Activated CD8-positive, alpha-beta memory T cell treated with anti-CD3 and anti-CD28 coated beads, Interleukin-2, amount 10 ng/mL, durations not matched to agents 7 days and 5 days (primary cell): ENCODE results near the gene CYP46A1. TPM values are rescaled to one million over a fixed set of nuclear protein-coding genes. Genes with fewer than 3 reads are reported as not detected.

ENCODE experiments used
- ATAC-seq: fragments of 150-1000 bp; cut with Tn5 transposase; one replicate; pipeline ENCODE4 v1.10.0; 2021; ENCODE audit warnings: moderate library complexity
- CTCF ChIA-PET: fragments of 350-600 bp; sonication (Branson Sonifier 250); formaldehyde crosslinking; loops from one replicate; lab custom pipeline; 2021; ENCODE audit warnings: antibody characterized with exemption; lab: Charles Lee
- DNase-seq: peaks from one replicate; pipeline ENCODE4 v3.0.0-alpha.2; 2020
- H3K27ac Mint-ChIP-seq: one replicate; pipeline ENCODE4 v1.8.0; 2021; ENCODE audit warnings: mild to moderate bottlenecking, mixed read lengths
- H3K27me3 Mint-ChIP-seq: one replicate; pipeline ENCODE4 v1.8.0; 2021; ENCODE audit warnings: mixed read lengths
- H3K36me3 Mint-ChIP-seq: one replicate; pipeline ENCODE4 v1.8.0; 2021; ENCODE audit warnings: mild to moderate bottlenecking, mixed read lengths
- H3K4me1 Mint-ChIP-seq: one replicate; pipeline ENCODE4 v1.8.0; 2021; ENCODE audit warnings: mixed read lengths
- H3K4me3 Mint-ChIP-seq: one replicate; pipeline ENCODE4 v1.8.0; 2021; ENCODE audit warnings: mild to moderate bottlenecking, moderate library complexity, mixed read lengths
- H3K9me3 Mint-ChIP-seq: one replicate; pipeline ENCODE4 v1.8.0; 2022; ENCODE audit warnings: low read depth, mixed read lengths
- total RNA-seq, 2 experiments: library from RNA; stranded (reverse); gene quantifications; one replicate each; pipeline ENCODE4 v1.2.3, GENCODE V29; 2021

Gene CYP46A1
- total RNA-seq, 2 experiments from 2014 or later: 0.15 TPM; not detected in 1

DNA sequence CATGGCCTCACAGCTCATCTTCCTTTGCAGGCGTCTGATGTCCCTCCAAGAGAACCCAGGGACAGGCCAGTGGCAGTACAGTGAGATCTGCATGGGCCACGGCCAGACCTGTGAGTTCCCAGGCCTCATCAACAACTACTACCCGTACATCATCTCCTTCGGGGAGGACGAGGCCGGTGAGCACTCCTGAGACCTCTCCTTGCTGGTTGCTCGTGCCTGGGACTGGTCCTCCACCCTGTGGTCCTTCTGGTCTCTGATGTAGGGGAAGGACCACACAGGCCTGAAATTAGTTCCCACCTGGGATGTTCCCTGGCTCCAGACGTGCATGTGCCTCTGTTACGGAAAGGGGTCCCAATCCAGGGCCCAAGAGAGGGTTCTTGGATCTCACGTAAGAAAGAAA is 21.3 kb upstream of the CYP46A1 start:
- Mint-ChIP-seq H3K27ac (no peak overlapping the region), H3K4me1 (no peaks in the 10 kb centered on the region), H3K9me3 (no peaks in the 10 kb centered on the region), H3K27me3 (peaks cover 30% of the 10 kb centered on the region), H3K4me3 (no peak overlapping the region), H3K36me3 (no peaks in the 10 kb centered on the region)
- CTCF ChIA-PET: no interaction called here
- ATAC-seq: no peak
- no peak for DNase-seq

DNA sequence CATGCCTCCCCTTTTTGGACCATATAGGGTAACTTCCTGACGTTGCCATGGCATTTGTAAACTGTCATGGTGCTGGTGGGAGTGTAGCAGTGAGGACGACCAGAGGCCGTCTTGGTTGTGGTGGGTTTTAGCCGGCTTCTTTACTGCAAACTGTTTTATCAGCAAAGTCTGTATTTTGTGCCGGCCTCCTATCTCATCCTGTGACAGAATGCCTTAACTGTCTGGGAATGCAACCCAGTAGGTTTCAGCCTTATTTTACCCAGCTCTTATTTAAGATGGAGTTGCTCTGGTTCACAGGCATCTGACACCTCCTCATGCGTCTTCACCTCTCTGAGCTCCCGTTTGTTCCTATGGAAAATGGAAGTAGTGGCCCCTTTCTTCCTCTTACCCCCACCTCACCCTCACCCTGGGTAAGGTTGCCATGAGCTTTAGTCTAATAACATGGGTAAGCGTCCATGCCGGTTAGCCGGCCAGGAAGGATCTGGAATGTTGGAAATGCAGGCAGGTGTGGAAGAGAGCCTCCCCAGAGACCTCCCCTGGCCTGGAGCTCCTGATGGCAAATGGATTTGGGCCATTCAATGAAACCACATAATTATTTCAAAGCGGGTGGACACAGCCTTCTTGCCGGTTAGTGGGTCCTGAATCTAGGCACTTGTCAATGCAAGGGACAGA is 20.6 kb upstream of the CYP46A1 start:
- no peak overlapping the region for H3K4me3 Mint-ChIP-seq
- ATAC-seq (no peak), DNase-seq (no peak)
- H3K27ac Mint-ChIP-seq: no peak overlapping the region
- H3K4me1 Mint-ChIP-seq: no peaks in the 10 kb centered on the region
- H3K27me3 Mint-ChIP-seq: peaks cover 23% of the 10 kb centered on the region
- H3K9me3 Mint-ChIP-seq: no peaks in the 10 kb centered on the region
- H3K36me3 Mint-ChIP-seq: no peaks in the 10 kb centered on the region
- CTCF ChIA-PET: no interaction called here

DNA sequence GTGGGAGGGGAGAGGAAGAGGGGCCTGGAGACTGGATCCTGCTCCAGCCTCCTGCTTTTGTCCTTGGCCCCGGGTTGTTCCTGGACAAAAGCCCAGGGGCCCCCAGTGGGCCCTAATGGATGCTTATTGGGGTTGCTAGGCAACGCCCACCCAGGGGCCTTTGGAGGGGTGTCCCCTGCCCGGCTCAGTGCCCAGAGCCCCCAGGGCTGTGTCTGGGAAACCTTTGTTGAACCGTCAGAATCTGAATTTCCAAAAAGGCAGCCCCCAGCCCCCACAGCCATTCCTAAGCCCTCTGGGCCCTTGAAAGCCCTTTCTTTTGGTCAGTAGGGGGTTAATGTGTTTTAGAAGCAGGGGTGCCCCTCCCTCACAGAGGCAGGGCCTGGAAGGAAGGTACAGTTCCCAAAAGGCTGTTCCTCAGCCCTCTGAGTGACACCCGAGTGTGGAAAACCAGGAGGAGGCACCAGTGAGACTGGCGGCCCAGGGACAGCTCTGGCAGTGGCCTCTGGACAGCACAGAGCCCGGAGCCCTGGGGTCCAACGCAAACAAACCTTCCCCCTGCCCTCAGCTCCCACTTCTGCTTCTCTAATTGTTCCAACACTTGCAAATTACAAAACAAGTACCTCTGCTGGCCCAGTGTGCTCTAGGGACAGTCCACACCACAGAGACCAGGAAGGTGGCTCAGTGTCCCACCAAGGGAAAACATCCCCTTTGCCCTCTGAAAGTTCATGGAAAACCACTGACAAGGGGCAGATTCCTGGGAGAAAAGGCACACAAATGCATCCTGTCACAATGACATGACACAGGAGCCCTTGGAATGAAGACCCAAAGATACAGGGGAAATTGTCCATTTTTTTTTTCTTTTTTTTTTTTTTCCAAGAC is 19.8 kb upstream of the CYP46A1 start:
- no peaks in the 10 kb centered on the region for H3K4me1 Mint-ChIP-seq
- CTCF ChIA-PET: interaction anchor here (0.6 kb wide), 1 partner anchor 128 kb away, joined by 3 read pairs; no protein-coding TSS in a partner anchor
- DNase-seq (no peak), ATAC-seq (no peak)
- peaks cover 17% of the 10 kb centered on the region for H3K27me3 Mint-ChIP-seq
- H3K27ac Mint-ChIP-seq: no peak overlapping the region
- no peak overlapping the region for H3K4me3 Mint-ChIP-seq
- no peaks in the 10 kb centered on the region for H3K36me3 Mint-ChIP-seq
- no peaks in the 10 kb centered on the region for H3K9me3 Mint-ChIP-seq

DNA sequence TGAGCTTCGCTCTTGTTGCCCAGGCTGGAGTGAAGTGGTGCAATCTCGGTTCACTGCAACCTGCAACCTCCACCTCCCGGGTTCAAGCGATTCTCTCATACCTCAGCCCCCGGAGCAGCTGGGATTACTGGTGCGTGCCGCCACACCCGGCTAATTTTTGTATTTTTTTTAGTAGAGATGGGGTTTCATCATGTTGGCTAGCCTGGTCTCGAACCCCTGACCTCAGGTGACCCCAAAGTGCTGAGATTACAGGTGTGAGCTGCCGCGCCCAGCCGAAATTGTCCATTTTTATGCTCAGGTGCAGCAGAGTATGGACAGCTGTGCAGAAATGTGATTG is 19.2 kb upstream of the CYP46A1 start:
- peaks cover 17% of the 10 kb centered on the region for H3K27me3 Mint-ChIP-seq
- no peak overlapping the region for H3K4me3 Mint-ChIP-seq
- DNase-seq (no peak), ATAC-seq (no peak)
- H3K27ac Mint-ChIP-seq: no peak overlapping the region
- no peaks in the 10 kb centered on the region for H3K36me3 Mint-ChIP-seq
- no peaks in the 10 kb centered on the region for H3K9me3 Mint-ChIP-seq
- CTCF ChIA-PET: interaction anchor here (0.6 kb wide), 1 partner anchor 129 kb away, joined by 3 read pairs; no protein-coding TSS in a partner anchor
- no peaks in the 10 kb centered on the region for H3K4me1 Mint-ChIP-seq

DNA sequence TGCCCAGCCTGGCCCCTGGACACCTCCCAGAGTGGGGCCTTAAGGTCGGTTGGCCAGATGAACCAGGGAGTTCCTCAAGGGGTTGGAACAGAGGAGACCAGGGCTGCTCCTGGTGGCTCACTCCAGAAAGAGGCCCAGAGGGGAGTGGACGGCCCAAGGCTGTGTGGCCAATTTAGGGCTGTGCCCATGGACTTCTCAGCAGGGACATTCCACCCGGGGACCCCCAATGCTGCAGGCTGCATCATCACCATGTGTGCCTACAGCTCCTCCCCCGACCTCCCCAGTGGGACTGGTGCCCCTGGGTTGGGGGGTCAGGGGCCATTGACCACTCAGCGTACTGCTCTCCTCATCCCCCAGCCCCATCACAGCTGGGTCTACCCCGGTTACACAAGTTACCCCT is 17.6 kb upstream of the CYP46A1 start:
- Mint-ChIP-seq H3K4me1 (no peaks in the 10 kb centered on the region), H3K36me3 (no peaks in the 10 kb centered on the region), H3K27ac (no peak overlapping the region), H3K27me3 (peaks cover 5% of the 10 kb centered on the region), H3K9me3 (no peaks in the 10 kb centered on the region), H3K4me3 (no peak overlapping the region)
- DNase-seq: no peak
- CTCF ChIA-PET: interaction anchor here (0.8 to 2.2 kb wide), 4 partner anchors 11 to 38 kb away, joined by 3 to 5 read pairs (median 5); no protein-coding TSS in a partner anchor
- ATAC-seq: no peak

DNA sequence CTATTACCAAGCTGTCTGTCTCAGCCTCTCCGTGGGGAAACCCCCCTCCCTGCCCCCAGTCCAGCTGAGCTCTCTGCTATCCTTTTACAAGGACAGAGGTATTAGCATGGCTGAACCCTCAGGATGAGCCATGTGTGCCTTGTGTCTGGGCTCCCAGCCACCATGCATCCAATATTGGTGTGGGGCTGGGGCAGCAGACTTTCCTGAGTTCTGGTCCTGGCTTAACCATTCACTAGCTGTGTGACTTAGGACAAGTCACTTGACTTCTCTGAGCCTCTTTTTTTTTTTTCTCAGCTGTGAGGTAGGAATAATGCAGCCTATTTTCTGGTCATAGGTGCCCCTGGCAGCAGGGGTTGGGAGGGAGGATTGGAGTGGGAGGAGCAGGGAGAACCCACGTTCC is 17.1 kb upstream of the CYP46A1 start:
- H3K36me3 Mint-ChIP-seq: no peaks in the 10 kb centered on the region
- no peak for DNase-seq
- H3K4me1 Mint-ChIP-seq: no peaks in the 10 kb centered on the region
- CTCF ChIA-PET: interaction anchor here (0.8 to 2.2 kb wide), 4 partner anchors 10 to 38 kb away, joined by 3 to 5 read pairs (median 5); no protein-coding TSS in a partner anchor
- no peak for ATAC-seq
- H3K27me3 Mint-ChIP-seq: peaks cover 3% of the 10 kb centered on the region
- no peak overlapping the region for H3K27ac Mint-ChIP-seq
- H3K9me3 Mint-ChIP-seq: no peaks in the 10 kb centered on the region
- H3K4me3 Mint-ChIP-seq: no peak overlapping the region

DNA sequence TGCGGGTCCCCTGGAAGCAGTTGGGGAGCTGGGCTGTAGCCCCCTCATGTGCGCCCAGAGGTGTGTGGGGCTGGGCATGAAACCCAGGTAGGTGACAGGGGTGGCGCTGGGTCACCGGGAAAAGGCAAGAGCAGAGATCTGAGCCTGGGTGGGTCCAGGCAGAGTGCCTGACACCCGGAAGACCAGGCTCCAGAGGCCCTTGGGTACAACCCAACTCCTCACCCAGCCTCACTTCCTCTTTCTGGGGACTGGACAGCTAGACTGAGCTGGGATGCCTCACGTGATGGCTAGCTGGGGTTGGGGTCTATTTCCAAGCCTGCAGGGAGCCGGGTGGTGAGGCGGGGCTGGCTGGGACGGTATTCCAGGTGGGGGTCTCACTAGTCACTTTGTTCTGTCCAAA is 16.3 kb upstream of the CYP46A1 start:
- Mint-ChIP-seq H3K4me3 (no peak overlapping the region), H3K36me3 (no peaks in the 10 kb centered on the region), H3K27me3 (peaks cover 3% of the 10 kb centered on the region), H3K27ac (no peak overlapping the region), H3K4me1 (peaks cover 5% of the 10 kb centered on the region), H3K9me3 (no peaks in the 10 kb centered on the region)
- CTCF ChIA-PET: interaction anchor here (1.1 to 2.2 kb wide), 2 partner anchors 9 to 15 kb away, joined by 4 to 5 read pairs; no protein-coding TSS in a partner anchor
- no peak for DNase-seq
- ATAC-seq: no peak

DNA sequence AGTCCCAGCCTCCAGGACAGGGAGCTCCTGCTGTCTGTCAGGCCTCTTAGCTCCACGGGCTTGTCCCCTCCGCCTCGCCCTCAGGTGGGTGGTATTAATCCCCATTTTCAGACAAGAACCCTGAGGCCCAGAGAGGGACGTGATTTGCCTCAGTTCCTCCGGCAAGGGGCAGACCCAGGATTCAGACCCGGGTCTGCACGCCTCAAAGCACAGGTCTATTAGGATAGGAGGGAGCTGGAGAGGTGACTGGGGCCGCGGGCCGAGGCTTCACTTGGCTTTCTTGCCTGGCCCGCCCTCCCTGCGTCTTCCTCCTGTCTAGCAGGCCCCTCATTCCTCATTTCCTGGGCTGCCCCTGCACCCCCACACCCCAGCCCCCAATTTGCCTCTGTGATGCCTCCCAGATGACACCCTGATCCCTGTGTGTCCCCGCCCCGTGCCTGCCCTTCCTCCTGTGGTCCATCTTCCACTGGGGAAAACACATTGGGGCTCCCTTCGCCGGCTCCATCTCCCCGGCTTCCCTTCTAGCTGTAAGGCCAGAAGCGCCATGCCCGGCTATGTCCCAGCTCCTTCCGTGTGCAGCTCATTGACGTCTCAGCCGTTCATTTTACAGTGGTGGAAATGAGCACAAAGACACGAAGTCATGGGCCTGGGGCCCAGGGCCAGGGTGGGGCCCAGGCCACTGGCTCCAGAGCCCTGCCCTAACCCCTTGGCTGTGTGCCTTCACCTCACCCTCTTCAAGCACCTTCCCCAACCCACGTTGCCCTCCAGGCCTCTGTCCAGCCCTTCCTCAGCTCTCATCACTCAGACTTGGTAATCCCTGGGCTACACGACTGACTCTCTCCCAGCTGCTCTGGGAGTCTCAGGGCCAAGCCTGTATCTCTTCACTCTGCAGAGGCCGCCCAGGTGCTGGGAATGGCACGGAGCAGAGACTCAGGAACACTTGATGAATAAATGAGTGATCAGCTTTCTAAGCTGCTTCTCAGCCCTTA is 15.5 kb upstream of the CYP46A1 start:
- no peak for ATAC-seq
- Mint-ChIP-seq H3K9me3 (no peaks in the 10 kb centered on the region), H3K4me3 (no peak overlapping the region), H3K27me3 (peaks cover 3% of the 10 kb centered on the region), H3K27ac (no peak overlapping the region), H3K36me3 (no peaks in the 10 kb centered on the region), H3K4me1 (peaks cover 9% of the 10 kb centered on the region)
- CTCF ChIA-PET: interaction anchor here (1.1 to 2.2 kb wide), 3 partner anchors 8 to 15 kb away, joined by 4 to 5 read pairs (median 4); partner anchors contain the start of gene CYP46A1
- no peak for DNase-seq

DNA sequence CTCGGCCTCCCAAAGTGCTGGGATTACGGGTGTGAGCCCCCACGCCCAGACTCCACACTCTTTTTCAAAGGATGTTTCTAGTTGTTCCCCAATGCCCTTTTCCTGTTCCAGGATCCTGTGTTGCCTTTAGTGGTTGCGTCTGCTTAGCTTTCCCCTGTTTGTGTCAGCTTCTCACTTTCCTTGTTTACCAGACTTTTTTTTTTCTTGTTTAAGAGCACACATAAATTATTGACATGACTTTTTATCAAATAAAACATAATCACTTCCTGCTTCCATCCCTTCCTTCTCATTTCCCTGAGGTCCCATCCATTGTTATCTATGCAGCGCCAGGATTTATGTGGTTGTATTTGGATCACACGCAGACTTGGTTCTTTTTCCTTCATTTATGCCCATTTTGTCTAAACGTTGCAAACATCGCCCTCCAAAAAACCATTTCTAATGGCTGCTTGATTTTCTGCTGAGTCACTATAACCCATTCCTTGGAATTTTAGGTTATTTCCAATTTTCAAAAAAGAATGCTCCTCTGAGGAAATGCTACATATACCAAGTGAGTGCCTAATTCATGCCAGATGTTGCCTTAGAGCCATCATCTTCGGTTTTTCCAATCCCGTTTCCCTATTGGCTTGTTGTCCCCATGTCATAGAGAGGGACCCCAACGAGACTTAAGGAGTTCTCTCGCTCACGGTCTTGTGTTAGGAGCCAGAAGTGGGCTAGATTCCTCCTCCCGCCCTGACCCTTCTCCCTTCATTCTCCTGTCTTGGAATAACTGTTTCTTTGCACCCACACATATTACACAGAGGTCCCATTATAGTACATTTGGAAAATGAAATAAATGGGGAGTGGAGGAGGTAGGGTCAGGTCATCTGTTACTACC is 13.5 kb upstream of the CYP46A1 start:
- no peaks in the 10 kb centered on the region for H3K36me3 Mint-ChIP-seq
- H3K4me3 Mint-ChIP-seq: no peak overlapping the region
- no peak overlapping the region for H3K27ac Mint-ChIP-seq
- peaks cover 10% of the 10 kb centered on the region for H3K4me1 Mint-ChIP-seq
- CTCF ChIA-PET: interaction anchor here (1.3 kb wide), 1 partner anchor 13 kb away, joined by 4 read pairs; the partner anchor contains the start of gene CYP46A1
- no peaks in the 10 kb centered on the region for H3K9me3 Mint-ChIP-seq
- H3K27me3 Mint-ChIP-seq: peaks cover 6% of the 10 kb centered on the region
- ATAC-seq (no peak), DNase-seq (no peak)

DNA sequence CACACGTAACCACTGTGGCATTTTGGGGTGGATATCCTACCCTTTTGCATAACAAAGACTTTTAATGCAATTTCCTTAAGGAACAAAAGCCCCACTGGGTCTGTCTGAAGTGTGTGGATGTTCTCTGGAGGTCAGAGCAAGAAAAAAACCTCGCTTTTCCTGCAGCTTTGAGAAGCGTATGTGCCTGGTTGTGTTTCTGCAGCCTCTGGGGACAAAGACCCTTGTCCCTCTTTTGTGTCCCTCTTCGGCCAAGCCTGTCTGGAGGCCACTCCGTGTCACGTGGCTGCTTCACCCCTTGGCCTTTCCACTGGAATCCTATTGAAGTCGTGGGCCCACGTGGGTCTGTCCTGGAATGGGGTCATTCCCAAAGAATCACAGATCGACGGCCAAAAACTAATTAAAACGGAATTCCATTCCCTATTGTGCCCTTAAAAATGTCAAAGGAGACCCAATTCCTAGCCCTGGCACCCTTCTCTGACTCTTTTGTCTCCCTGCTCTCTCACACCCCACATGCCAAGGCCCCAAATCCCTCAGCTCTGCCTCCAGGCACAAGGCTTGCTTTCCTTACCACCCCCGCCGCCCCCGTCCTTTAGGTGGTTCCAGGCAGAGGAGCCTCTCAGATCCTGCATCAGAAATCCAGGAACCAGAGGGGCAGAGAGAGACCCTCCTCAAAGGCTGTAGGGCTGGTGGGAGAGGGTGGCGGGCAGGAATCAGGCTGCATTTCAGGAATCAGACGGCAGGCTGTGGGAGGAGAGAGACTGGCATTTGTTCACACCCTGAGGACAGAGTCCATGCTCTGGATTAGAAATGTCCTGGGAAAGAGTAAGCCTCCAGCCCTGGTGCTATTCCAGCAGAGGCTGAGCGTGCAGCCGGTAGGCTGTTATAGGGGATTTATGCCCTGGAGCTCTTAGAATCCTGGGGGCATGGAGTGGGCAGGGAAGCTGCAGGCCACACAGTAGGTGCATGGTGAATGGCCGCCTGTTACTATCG is 12.6 kb upstream of the CYP46A1 start:
- Mint-ChIP-seq H3K36me3 (no peaks in the 10 kb centered on the region), H3K27ac (no peak overlapping the region), H3K4me3 (no peak overlapping the region), H3K27me3 (peaks cover 10% of the 10 kb centered on the region), H3K9me3 (no peaks in the 10 kb centered on the region), H3K4me1 (peaks cover 17% of the 10 kb centered on the region)
- no peak for DNase-seq
- CTCF ChIA-PET: interaction anchor here (1.9 to 2.0 kb wide), 2 partner anchors 11 to 17 kb away, joined by 6 read pairs; no protein-coding TSS in a partner anchor
- no peak for ATAC-seq
